HG03175 (cell line): Measurements from ENCODE around the gene CRELD2.

Experiments
- ATAC-seq: cut with Tn5 transposase; IDR thresholded peaks from one replicate; pipeline ENCODE4 v1.9.1; 2021; ENCODE audit warnings: mild to moderate bottlenecking, moderate library complexity; ENCODE audit not compliant: unreplicated experiment

Gene CRELD2

GRCh38 chr22:49917974-49918910, at the start of gene CRELD2, which contains the start of gene ALG12:
CRELD2 (plus strand) TSS chr22:49918634; CDS start chr22:49918770, 136 bp downstream.
ALG12 (minus strand) TSS chr22:49918438; CDS start chr22:49913765, 4,673 bp downstream.
- peak; percentile 88 for ATAC-seq

- no peak for ATAC-seq
Measured at GRCh38 chr22:49869086-49869830, 49.2 kb upstream of the CRELD2 start.

- no peak for ATAC-seq
Measured at GRCh38 chr22:49869845-49870712, 48.4 kb upstream of the CRELD2 start.

- no peak for ATAC-seq
Measured at GRCh38 chr22:49871482-49871881, 47.0 kb upstream of the CRELD2 start.

GRCh38 chr22:49872347-49872746, 46.1 kb upstream of the CRELD2 start:
- ATAC-seq = no peak

GRCh38 chr22:49873228-49873940, 45.0 kb upstream of the CRELD2 start:
- ATAC-seq = no peak

- no peak for ATAC-seq
Measured at GRCh38 chr22:49877642-49878041, 40.8 kb upstream of the CRELD2 start.

- no peak for ATAC-seq
Measured at GRCh38 chr22:49878206-49878605, 40.2 kb upstream of the CRELD2 start.

GRCh38 chr22:49879871-49880270, 38.6 kb upstream of the CRELD2 start:
- ATAC-seq = no peak

- no peak for ATAC-seq
Measured at GRCh38 chr22:49880281-49880680, 38.2 kb upstream of the CRELD2 start.

GRCh38 chr22:49881856-49882255, 36.6 kb upstream of the CRELD2 start:
- ATAC-seq = no peak

- no peak for ATAC-seq
Measured at GRCh38 chr22:49882519-49883293, 35.7 kb upstream of the CRELD2 start.

GRCh38 chr22:49883294-49883640, 35.2 kb upstream of the CRELD2 start:
- ATAC-seq = no peak

- ATAC-seq = no peak
Measured at GRCh38 chr22:49884075-49884474, 34.4 kb upstream of the CRELD2 start.

- ATAC-seq = no peak
Measured at GRCh38 chr22:49884503-49885260, 33.8 kb upstream of the CRELD2 start.

GRCh38 chr22:49885281-49885680, 33.2 kb upstream of the CRELD2 start:
- no peak for ATAC-seq

GRCh38 chr22:49885881-49886280, 32.6 kb upstream of the CRELD2 start:
- ATAC-seq = no peak

- no peak for ATAC-seq
Measured at GRCh38 chr22:49886346-49887063, 31.9 kb upstream of the CRELD2 start.
